Gastrocnemius medialis (tissue), 4 donors: Measurements from ENCODE around the gene SLC6A2. TPM values are rescaled to one million over a fixed set of nuclear protein-coding genes. Genes with fewer than 3 reads are reported as not detected.

Experiments used
- ATAC-seq, 2 donors: fragments of 150-250 bp; one replicate each; pipeline ENCODE4 v1.9.1; 2016
- DNase-seq, 2 donors: peaks; one replicate each; pipeline ENCODE4 v3.0.0-alpha.2; 2019
- H3K27ac ChIP-seq, 4 donors: fragments of 200-600 bp; sonication (generic); 1 replicate in 1 of 4; 2 replicates in 3 of 4; pipeline ENCODE4 v1.5.1; 2016 to 2018; ENCODE audit warnings: mild to moderate bottlenecking in 2 of 4, moderate library complexity in 1 of 4
- H3K27me3 ChIP-seq, 3 donors: fragments of 200-600 bp; sonication (generic) in 2 of 3; 1 replicate in 1 of 3; 2 replicates in 2 of 3; pipeline versions ENCODE4 v1.5.1 to v1.6.0; 2016 to 2019; ENCODE audit warnings: mild to moderate bottlenecking in 1 of 3, moderate library complexity in 1 of 3
- H3K36me3 ChIP-seq, 2 donors: fragments of 200-600 bp; sonication (generic) in 1 of 2; one replicate each; pipeline ENCODE4 v1.5.1; 2017 to 2018
- H3K4me1 ChIP-seq, 2 donors: fragments of 200-600 bp; sonication (generic) in 1 of 2; one replicate each; pipeline ENCODE4 v1.5.1; 2016 to 2017; ENCODE audit warnings: mild to moderate bottlenecking in 2 of 2
- H3K4me3 ChIP-seq, 4 donors: fragments of 200-600 bp; sonication (generic) in 3 of 4; 1 replicate in 1 of 4; 2 replicates in 3 of 4; pipeline ENCODE4 v1.5.1; 2016 to 2019; ENCODE audit warnings: mild to moderate bottlenecking in 2 of 4
- H3K9me3 ChIP-seq, 3 donors: fragments of 200-600 bp; sonication (generic) in 2 of 3; 1 replicate in 1 of 3; 2 replicates in 2 of 3; pipeline ENCODE4 v1.5.1; 2016 to 2019
- CTCF ChIP-seq, 5 experiments: fragments of 450-650 bp in 3 of 5; fragments of 200-600 bp in 2 of 5; sonication (generic) in 2 of 5; IDR thresholded peaks in 4 of 5; conservative IDR thresholded peaks in 1 of 5; 1 replicate in 4 of 5; 2 replicates in 1 of 5; pipeline ENCODE4 v1.5.1; 2016 to 2019; ENCODE audit warnings: antibody characterized with exemption in 5 of 5, mild to moderate bottlenecking in 3 of 5, moderate library complexity in 3 of 5
- POLR2A ChIP-seq, 2 donors: fragments of 450-650 bp; IDR thresholded peaks; one replicate each; pipeline ENCODE4 v1.6.1; 2017; ENCODE audit warnings: antibody characterized with exemption in 2 of 2, mild to moderate bottlenecking in 2 of 2, moderate library complexity in 2 of 2
- in situ Hi-C, 4 donors: fragments of 200-750 bp; cut with MboI; loops; one replicate each; pipeline versions ENCODE4 v1.15.0 to v1.8.0; 2017; ENCODE audit warnings: low sequenced_read_pairs in 4 of 4
- intact Hi-C: fragments of 100-400 bp; cut with DNase I; formaldehyde crosslinking; loops from one replicate; pipeline ENCODE4 v1.15.1; 2023; ENCODE audit warnings: low total_unique reads
- total RNA-seq, 4 donors: library from RNA; depleted of rRNA; stranded (reverse); fragments of >200 nt; gene quantifications; one replicate each; pipeline versions ENCODE4 v1.1.0 to v1.2.3, GENCODE V29; 2016

Gene SLC6A2
- total RNA-seq, 4 donors from 2014 or later: not detected

GRCh38 chr16:55725055-55725777 is 69.4 kb downstream of the SLC6A2 start:
- intact Hi-C loops: no loop called here
- Histone ChIP-seq H3K27ac (no peak overlapping the region), H3K36me3 (no peaks in the 10 kb centered on the region), H3K4me3 (no peak overlapping the region), H3K9me3 (no peaks in the 10 kb centered on the region), H3K27me3 (no peaks in the 10 kb centered on the region), H3K4me1 (no peaks in the 10 kb centered on the region)
- no peak for ATAC-seq
- no peak for DNase-seq
- TF ChIP-seq CTCF (IDR thresholded peaks at IDR 0.05 in 4 of 5, conservative IDR thresholded peaks at IDR 0.05 in 1 of 5): no peak
- TF ChIP-seq POLR2A (IDR thresholded peaks at IDR 0.05): no peak
- in situ Hi-C loops: no loop called here

GRCh38 chr16:55728797-55729196 is 73.0 kb downstream of the SLC6A2 start:
- H3K27ac ChIP-seq: no peak overlapping the region
- no peak for DNase-seq
- intact Hi-C loops (no loop called here), in situ Hi-C loops (no loop called here)
- H3K4me1 ChIP-seq: no peaks in the 10 kb centered on the region
- TF ChIP-seq POLR2A (IDR thresholded peaks at IDR 0.05) (no peak), CTCF (IDR thresholded peaks at IDR 0.05 in 4 of 5, conservative IDR thresholded peaks at IDR 0.05 in 1 of 5) (no peak)
- peaks cover 0 to under 1% (median 0%) of the 10 kb centered on the region in 3 donors for H3K27me3 ChIP-seq
- no peak for ATAC-seq
- H3K36me3 ChIP-seq: no peaks in the 10 kb centered on the region
- no peaks in the 10 kb centered on the region for H3K9me3 ChIP-seq
- H3K4me3 ChIP-seq: no peak overlapping the region

- TF ChIP-seq CTCF (IDR thresholded peaks at IDR 0.05 in 4 of 5, conservative IDR thresholded peaks at IDR 0.05 in 1 of 5): no peak
- no peak for DNase-seq
- H3K27me3 ChIP-seq: peaks cover 0 to 8% (median 0%) of the 10 kb centered on the region in 3 donors
These were observed 74.3 kb downstream of the SLC6A2 start for GRCh38 chr16:55730115-55730514.

GRCh38 chr16:55732496-55732895 is 76.7 kb downstream of the SLC6A2 start:
- no peaks in the 10 kb centered on the region for H3K9me3 ChIP-seq
- DNase-seq (no peak), ATAC-seq (no peak)
- H3K27me3 ChIP-seq: peaks cover 0 to 8% (median 0%) of the 10 kb centered on the region in 3 donors
- in situ Hi-C loops (no loop called here), intact Hi-C loops (no loop called here)
- no peak for TF ChIP-seq POLR2A (IDR thresholded peaks at IDR 0.05)
- no peak for TF ChIP-seq CTCF (IDR thresholded peaks at IDR 0.05 in 4 of 5, conservative IDR thresholded peaks at IDR 0.05 in 1 of 5)
- H3K4me3 ChIP-seq: no peak overlapping the region
- no peak overlapping the region for H3K27ac ChIP-seq
- H3K36me3 ChIP-seq: no peaks in the 10 kb centered on the region
- no peaks in the 10 kb centered on the region for H3K4me1 ChIP-seq

More at GRCh38 chr16:55730115-55730514, 74.3 kb downstream of the SLC6A2 start:
- intact Hi-C loops (no loop called here), in situ Hi-C loops (no loop called here)
- no peak for ATAC-seq
- Histone ChIP-seq H3K27ac (no peak overlapping the region), H3K9me3 (no peaks in the 10 kb centered on the region), H3K36me3 (no peaks in the 10 kb centered on the region), H3K4me1 (no peaks in the 10 kb centered on the region), H3K4me3 (no peak overlapping the region)

- DNase-seq: no peak
These were observed 78.9 kb downstream of the SLC6A2 start for GRCh38 chr16:55734665-55735064.

More at GRCh38 chr16:55734665-55735064, 78.9 kb downstream of the SLC6A2 start:
- Histone ChIP-seq H3K4me3 (no peak overlapping the region), H3K4me1 (no peaks in the 10 kb centered on the region), H3K36me3 (no peaks in the 10 kb centered on the region), H3K27me3 (peaks cover 0 to 13% (median 0%) of the 10 kb centered on the region in 3 donors), H3K9me3 (no peaks in the 10 kb centered on the region), H3K27ac (no peak overlapping the region)
- no peak for ATAC-seq
- in situ Hi-C loops (no loop called here), intact Hi-C loops (no loop called here)
- TF ChIP-seq POLR2A (IDR thresholded peaks at IDR 0.05): no peak
- TF ChIP-seq CTCF (IDR thresholded peaks at IDR 0.05 in 4 of 5, conservative IDR thresholded peaks at IDR 0.05 in 1 of 5): no peak
